Subcutaneous adipose tissue (tissue), 4 donors: ENCODE results near the gene TOX2. TPM values are rescaled to one million over a fixed set of nuclear protein-coding genes. Genes with fewer than 3 reads are reported as not detected.

Experiments
- total RNA-seq, 4 donors: library from RNA; depleted of rRNA; stranded (reverse); fragments of >200 nt; gene quantifications; one replicate each; pipeline ENCODE4 v1.1.0, GENCODE V29; 2016
- TF ChIP-seq, protein P1 (sequence below): fragments of 450-650 bp; IDR thresholded peaks from one replicate; pipeline ENCODE4 v1.5.1; 2016; ENCODE audit warnings: low read depth, mild to moderate bottlenecking, control low read depth, antibody characterized with exemption, moderate library complexity

The TOX2 gene
- total RNA-seq, 4 donors from 2014 or later, result 2.6 to 8.1 (median 3.1) TPM; not detected in 1

DNA sequence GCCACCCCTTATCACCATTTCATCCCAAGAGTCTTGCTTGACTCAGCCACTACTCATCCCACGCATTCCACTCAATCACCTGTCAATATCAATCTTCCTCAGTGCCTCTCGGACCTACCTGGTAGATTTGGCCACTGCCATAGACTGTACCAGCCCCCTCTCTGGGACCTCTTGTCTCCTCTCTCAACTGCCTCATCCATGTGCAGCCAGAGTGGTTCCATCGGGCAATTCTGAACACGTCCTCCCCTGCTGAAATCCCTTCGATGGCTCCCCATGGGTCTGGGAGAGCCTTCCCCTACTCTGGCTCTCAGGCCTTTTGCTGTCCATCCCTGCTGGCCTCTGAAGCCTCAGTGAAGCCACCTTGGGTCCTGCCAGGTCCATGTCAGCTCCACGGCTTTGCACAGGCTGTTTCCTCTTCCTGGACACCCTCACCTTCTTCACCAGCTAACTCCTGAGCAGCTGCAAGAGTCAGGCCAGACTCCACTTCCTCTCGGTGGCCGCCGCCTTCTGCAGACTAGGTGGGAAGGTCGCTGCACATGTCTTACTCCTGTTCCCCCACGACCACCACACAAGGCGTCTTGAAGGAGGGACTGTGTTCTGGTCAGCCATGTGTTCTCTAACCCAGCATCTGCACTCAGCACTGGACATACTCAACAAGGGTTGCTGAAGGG, 120.4 kb downstream of the TOX2 start:
- TF ChIP-seq, protein P1, sequence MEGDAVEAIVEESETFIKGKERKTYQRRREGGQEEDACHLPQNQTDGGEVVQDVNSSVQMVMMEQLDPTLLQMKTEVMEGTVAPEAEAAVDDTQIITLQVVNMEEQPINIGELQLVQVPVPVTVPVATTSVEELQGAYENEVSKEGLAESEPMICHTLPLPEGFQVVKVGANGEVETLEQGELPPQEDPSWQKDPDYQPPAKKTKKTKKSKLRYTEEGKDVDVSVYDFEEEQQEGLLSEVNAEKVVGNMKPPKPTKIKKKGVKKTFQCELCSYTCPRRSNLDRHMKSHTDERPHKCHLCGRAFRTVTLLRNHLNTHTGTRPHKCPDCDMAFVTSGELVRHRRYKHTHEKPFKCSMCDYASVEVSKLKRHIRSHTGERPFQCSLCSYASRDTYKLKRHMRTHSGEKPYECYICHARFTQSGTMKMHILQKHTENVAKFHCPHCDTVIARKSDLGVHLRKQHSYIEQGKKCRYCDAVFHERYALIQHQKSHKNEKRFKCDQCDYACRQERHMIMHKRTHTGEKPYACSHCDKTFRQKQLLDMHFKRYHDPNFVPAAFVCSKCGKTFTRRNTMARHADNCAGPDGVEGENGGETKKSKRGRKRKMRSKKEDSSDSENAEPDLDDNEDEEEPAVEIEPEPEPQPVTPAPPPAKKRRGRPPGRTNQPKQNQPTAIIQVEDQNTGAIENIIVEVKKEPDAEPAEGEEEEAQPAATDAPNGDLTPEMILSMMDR, result no peak

GRCh38 chr20:44035924-44036323, 121.3 kb downstream of the TOX2 start:
- TF ChIP-seq, protein P1, result no peak

DNA sequence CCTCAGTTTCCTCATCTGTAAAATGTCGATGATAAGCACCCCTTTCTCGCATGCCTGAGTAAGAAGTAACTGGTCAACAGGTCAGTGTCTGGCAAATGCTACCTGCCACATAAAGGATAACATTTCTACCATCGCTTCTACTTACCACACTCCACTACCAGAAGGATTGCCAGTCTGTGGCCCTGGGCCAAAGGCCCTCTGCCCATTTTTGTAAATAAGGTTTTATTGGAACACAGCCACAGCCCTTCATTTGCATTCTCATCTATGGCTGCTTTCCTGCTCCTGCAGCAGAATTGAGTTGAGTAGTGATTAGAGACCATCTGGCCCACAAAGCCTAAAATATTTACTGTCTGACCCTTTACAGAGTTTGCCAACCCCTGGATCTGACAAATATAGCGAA, 121.8 kb downstream of the TOX2 start:
- TF ChIP-seq, protein P1, result no peak

- TF ChIP-seq, protein P1, result no peak
Observed at GRCh38 chr20:44038681-44039123, 124.0 kb downstream of the TOX2 start.

DNA sequence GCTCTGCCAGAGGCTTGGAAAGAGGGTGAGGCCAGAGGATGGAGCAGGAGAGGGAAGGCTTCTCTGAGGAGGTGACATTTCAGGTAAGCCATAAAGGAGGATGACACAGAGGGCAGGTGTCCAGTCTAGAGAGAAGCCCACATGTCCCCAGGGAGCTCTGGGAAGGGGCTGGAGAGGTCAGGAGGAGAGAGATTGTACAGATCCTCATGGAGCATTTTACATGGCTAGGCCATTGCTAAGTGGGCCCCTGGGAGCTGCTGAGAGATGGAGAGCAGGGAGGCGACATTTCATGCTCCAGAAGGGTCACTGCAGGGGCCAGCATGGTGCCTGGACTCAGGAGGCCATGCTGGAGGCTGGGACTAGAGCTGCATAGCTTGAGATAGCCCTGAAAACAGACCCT, 124.5 kb downstream of the TOX2 start:
- TF ChIP-seq, protein P1, result no peak

DNA sequence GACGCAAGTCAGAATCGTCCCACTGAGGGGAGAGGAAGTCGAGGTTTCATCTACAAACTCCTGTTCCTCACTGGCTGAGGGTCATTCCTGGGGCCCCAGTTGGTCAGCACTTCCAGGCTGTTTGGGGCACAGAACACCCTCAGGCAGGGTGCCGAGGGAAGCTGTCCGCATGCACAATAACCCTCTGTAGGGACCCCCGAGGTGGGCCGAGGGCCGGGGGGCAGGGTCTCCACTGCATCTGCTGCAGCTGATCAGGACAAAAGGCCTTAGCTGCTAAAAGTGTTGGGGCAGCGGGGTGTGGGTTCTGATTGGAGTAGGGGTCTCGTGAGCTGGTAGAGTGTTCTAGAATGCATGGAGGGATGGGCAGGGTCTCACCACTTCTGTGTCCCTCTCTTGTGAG, 125.1 kb downstream of the TOX2 start:
- TF ChIP-seq, protein P1, result no peak

- TF ChIP-seq, protein P1, result no peak
Observed at GRCh38 chr20:44040202-44040915, 125.7 kb downstream of the TOX2 start.
